Esophagus squamous epithelium (tissue), 4 donors: ENCODE data around the gene AGAP2.

ENCODE experiments used
- CTCF ChIP-seq, 6 experiments: fragments of 450-650 bp in 4 of 6; fragments of 200-600 bp in 2 of 6; sonication (generic) in 2 of 6; IDR thresholded peaks; one replicate each; pipeline ENCODE4 v1.5.1; 2016 to 2019; ENCODE audit warnings: antibody characterized with exemption in 6 of 6, mild to moderate bottlenecking in 4 of 6, moderate library complexity in 4 of 6
- POLR2A ChIP-seq, 4 donors: fragments of 450-650 bp; IDR thresholded peaks; one replicate each; pipeline ENCODE4 v1.6.1; 2017; ENCODE audit warnings: antibody characterized with exemption in 4 of 4, mild to moderate bottlenecking in 4 of 4, moderate library complexity in 3 of 4

GRCh38 chr12:57727758-57728395 is 10.7 kb downstream of the AGAP2 start:
- TF ChIP-seq CTCF (IDR thresholded peaks at IDR 0.05) (no peak), POLR2A (IDR thresholded peaks at IDR 0.05) (no peak)
